Activated T-cell treated with anti-CD3 and anti-CD28 coated beads for 48 hours (primary cell): Measurements from ENCODE around the gene HSD17B2.
A peak's percentile ranks its signal among the peaks of the same experiment; 100 is the strongest.
"Not testable (repeated sequence)": the region's sequence is repeated elsewhere in the genome, so short reads cannot be mapped to it uniquely, and the experiment has no call there.

Source experiments
- DNase-seq: peaks from one replicate; pipeline ENCODE4 v3.0.0-alpha.2; 2020; ENCODE audit warnings: low read depth

The HSD17B2 gene, protein sequence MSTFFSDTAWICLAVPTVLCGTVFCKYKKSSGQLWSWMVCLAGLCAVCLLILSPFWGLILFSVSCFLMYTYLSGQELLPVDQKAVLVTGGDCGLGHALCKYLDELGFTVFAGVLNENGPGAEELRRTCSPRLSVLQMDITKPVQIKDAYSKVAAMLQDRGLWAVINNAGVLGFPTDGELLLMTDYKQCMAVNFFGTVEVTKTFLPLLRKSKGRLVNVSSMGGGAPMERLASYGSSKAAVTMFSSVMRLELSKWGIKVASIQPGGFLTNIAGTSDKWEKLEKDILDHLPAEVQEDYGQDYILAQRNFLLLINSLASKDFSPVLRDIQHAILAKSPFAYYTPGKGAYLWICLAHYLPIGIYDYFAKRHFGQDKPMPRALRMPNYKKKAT

DNA sequence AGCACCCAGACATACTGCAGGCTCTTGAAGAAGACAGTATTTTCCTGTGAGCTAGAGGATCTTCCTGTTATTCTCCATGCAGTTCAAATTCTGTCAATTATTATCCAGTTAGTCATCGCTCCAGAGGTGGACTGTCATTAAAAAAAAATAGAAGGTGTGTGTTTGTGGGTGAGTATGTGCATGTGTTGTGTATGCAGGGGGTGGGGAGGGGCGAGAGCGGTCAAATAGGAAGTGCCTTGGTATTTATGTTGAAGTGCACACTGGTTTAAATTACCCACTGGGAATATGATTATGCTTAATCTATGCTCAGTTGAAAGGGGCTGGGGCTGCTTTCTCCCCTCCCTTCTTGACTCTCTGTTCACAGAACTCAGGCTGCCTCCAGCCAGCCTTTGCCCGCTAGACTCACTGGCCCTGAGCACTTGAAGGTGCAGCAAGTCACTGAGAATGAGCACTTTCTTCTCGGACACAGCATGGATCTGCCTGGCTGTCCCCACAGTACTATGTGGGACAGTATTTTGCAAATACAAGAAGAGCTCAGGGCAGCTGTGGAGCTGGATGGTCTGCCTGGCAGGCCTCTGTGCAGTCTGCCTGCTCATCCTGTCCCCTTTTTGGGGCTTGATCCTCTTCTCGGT lies at the start of gene HSD17B2:
HSD17B2 (plus strand) TSS at position 273 of the 632 bp plus-strand sequence; CDS start at position 445, 172 bp downstream.
- no peak for DNase-seq

GRCh38 chr16:81987121-81987520 lies 47.9 kb upstream of the HSD17B2 start:
- no peak for DNase-seq

DNA sequence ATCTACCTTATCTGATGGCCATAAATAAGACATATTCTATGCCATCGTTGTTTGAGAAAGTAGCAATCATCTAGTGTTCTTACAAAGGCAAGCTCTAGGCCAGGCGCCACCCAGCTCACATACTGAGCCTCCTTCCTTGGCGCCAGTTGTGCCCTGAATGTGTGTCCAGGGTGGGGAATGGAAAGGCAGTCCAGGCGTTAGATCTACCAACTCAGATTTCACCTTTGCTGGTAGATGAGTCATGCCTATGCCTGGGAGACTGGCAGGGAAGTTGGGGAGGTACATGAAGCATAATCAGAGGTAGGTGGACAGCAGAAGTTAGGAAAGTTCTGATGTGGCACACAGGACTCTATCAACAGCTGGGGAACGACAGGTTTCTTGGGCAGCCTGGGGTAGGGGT lies 47.3 kb upstream of the HSD17B2 start:
- no peak for DNase-seq

GRCh38 chr16:81992859-81993258 lies 42.2 kb upstream of the HSD17B2 start:
- DNase-seq: no peak

DNA sequence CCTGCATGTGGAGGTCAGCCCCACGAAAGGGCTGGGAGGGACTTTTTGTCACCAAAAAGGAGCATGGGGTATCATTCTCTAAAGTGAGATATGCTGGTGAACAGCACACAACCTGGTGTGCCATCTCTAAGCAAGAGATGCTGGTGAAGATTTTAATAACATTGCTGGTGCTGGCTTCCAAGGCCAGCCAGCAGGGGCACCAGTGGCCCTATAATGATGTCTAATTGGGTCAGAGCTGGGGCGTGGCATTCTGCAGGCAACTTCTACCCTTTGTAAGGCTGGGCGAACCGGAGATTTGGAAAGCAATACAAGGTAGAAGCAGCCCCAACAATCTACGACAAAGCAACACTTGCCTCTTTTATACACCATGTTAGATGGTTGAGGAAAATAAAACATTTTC lies 40.6 kb upstream of the HSD17B2 start:
- DNase-seq: no peak

DNA sequence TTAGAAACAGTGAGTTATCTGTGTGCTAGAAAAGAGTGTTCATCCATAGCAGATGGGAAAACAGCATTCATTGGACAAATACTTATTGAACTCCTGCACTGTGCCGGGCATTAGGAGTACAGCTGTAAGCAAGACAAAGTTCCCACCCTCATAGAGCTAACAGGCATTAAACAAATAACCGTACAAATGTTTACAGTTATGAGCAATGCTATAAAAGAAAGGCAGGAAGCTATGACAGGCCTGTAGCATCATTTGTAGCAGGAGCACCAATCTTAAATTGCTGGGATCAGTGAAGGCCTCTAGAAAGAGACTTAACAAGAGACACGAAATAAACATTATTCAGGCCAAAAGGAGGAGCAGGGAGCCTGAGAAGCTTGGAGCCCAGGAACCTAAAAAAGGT lies 39.4 kb upstream of the HSD17B2 start:
- no peak for DNase-seq

- DNase-seq: no peak
Observed at GRCh38 chr16:81996664-81997509, 38.2 kb upstream of the HSD17B2 start.

GRCh38 chr16:81997738-81998137 lies 37.3 kb upstream of the HSD17B2 start:
- no peak for DNase-seq

- no peak for DNase-seq
Observed at GRCh38 chr16:82002831-82003230, 32.2 kb upstream of the HSD17B2 start.

DNA sequence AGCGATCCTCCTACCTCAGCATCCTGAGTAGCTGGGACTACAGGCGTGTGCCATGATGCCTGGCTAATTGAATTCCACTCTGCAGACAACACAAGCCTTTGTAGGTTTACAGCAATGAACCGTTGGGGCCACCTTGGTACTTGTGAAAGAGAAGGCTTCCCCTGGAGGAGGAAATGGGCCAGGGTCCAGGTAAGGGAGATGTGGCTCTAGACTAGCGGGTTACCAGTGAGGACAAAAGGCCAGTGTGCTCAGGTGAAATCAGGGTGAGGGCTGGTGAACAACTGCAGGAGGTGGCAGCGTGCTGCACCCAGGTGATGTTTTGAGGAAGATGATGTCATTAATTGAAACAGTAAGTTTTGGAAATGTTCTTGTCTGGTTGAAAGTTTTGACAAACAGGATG lies 30.5 kb upstream of the HSD17B2 start:
- DNase-seq: no peak

DNA sequence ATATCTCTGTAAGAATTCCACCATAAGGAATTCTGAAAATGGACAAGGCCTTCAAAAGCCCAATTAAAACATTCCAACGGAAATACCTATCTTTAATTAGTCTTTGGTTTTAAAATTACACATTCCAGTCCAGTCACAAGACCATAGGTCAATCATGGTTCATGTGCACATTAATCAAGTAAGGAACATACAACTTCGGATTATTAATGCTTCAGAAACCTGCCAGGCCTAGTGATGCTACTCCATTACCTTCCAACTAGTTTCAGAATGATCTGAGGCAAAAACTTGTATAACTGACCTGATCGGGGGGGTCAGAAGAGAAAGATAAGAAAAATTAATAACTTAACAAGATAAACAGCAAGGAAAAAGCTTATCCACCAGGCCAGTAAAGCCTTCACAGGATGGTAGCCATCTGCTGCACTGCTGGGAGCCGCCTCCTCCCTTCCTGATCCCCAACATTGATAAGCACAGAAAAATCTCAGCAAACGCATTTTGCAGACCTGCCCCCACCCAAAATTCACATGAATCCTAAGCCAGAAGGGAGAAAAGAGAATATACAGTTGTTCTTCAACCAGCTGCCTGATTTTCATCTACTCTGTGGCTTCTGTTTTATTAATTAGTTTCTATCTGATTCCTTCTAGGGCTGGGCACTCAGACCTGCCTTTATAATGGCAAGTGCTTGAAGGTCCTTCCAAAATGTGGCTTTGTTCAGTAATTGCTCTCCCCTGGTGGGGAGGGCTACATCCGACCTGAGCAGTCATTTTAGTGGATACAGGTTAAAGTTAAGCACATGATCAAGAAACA lies 29.8 kb upstream of the HSD17B2 start:
- DNase-seq: no peak

DNA sequence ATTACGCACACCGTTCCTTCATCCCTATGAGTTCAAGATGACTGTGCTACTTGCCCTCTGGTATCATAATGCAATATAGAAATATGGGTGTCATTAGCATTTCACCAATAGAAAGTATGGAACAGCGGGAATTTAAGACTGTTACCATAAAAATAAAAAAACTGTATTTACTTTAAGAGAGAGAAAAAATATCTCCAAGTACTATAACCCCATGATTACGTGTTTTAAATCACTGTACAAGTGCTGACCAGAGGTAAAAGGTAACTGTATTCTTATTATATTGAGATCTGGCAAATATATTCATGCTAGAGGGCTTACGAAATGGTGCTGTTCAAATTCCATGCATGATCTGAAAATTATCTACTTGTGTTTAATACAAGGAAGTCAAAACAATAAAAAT lies 29.0 kb upstream of the HSD17B2 start:
- DNase-seq: no peak

DNA sequence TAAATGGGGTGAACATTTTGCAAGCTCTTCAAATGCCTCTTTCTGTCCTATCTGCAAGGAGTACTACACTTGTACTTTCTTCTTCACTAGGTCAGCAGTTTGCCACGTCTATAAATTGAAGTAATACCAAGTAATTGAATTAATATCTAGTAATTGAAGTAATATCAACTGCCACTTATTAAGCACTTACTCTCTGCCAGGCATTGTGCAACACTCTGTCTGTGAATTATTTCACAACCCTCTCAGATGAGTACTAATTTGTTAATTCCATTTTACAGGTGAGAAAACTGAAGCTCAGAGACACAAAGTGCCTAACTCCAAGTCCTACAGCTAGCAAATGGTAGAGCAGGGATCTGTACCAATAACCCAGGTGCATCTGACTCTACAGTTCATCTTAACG lies 27.9 kb upstream of the HSD17B2 start:
- no peak for DNase-seq

- DNase-seq: no peak
Observed at GRCh38 chr16:82008957-82009592, 26.0 kb upstream of the HSD17B2 start.

DNA sequence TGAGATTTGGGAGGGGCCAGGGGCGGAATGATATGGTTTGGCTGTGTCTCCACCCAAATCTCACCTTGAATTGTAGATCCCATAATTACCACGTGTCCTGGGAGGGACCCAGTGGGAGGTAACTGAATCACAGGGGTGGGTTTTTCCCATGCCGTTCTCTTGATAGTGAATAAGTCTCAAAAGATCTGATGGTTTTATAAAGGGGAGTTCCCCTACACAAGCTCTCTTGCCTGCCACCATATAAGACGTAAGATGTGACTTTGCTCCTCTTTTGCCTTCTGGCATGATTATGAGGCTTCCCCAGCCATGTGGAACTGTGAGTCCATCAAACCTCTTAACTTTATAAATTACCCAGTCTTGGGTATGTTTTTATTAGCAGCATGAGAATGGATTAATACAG lies 25.3 kb upstream of the HSD17B2 start:
- not testable (repeated sequence) for DNase-seq

- DNase-seq: no peak
Observed at GRCh38 chr16:82010649-82011048, 24.4 kb upstream of the HSD17B2 start.

DNA sequence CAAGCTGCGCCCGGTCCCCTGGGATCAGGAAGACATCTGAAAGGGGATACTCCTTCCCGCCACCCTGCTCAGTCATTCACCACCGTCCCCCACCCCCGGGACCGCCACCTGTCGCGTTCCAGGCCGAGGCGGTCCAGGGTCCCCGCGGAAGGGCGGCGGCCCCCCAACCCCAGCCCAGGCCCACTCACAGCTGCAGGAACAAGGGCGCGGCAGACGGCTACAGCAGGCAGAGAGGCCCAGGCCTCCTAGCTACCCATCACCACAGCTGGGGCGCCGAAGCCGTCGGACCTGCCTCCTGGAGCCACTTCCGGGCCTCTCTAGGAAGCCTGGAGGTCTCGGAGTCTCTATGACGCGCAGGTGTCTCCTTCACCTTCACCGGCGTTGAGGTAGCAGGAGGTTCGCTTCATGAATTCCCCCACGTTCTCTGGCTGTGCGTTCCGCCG lies 23.8 kb upstream of the HSD17B2 start, which contains the start of gene SDR42E1:
SDR42E1 (minus strand) TSS at position 272 of the 443 bp plus-strand sequence. CDS start 10,612 bp downstream, outside the sequence.
- DNase-seq: peak; percentile 48

- no peak for DNase-seq
Observed at GRCh38 chr16:82013139-82013538, 21.9 kb upstream of the HSD17B2 start.

GRCh38 chr16:82016263-82016662 lies 18.8 kb upstream of the HSD17B2 start:
- DNase-seq: no peak

DNA sequence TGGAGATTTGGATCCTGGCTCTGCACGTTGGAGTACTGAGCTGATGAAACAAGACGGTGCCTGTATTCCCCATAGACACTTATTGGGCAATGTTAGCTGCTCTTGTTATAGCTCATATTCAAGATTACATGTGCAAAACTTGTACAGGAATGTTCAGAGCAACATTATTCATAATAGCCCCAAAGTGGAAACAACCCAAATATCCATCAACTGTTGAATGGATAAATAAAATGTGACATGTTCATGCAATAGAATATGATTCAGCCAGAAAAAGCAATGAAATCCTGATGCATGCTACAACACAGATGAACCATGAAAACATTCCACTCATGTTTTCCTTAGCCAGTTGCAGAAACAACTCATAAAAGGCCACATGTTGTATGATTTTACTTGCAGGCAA lies 18.1 kb upstream of the HSD17B2 start:
- no peak for DNase-seq

DNA sequence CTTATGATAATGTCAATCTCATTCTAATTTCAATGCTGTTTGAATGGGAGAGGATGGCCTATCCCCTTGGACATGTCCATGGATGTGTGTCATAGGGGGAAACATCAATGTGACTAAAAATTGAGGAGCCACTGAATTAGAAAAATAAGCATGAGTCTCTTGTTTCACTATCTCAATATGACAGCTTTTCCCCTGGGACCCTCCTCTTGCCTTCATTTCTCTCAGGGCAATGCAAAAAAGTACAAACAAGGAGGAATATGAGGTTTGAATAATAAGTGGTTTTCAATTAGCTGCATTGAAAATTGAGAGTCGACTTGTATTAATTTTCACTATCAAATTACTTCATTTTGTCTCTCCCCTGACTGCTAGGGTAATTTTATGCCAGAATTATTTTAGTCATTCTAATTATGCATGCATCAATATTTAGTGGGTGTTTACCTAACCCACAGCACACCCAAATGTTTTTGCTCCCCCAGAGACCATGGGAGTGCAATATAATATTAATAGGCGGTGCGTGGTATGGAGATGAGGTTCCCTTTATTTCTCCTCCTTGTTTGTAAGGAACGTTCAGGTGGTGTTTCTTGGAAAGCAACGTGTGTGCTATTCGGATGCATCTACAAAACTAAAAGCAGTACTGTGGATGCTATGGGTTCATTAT lies 17.0 kb upstream of the HSD17B2 start:
- no peak for DNase-seq
